ENCODE measurements around the gene IL10RA.

Gene IL10RA

DNA sequence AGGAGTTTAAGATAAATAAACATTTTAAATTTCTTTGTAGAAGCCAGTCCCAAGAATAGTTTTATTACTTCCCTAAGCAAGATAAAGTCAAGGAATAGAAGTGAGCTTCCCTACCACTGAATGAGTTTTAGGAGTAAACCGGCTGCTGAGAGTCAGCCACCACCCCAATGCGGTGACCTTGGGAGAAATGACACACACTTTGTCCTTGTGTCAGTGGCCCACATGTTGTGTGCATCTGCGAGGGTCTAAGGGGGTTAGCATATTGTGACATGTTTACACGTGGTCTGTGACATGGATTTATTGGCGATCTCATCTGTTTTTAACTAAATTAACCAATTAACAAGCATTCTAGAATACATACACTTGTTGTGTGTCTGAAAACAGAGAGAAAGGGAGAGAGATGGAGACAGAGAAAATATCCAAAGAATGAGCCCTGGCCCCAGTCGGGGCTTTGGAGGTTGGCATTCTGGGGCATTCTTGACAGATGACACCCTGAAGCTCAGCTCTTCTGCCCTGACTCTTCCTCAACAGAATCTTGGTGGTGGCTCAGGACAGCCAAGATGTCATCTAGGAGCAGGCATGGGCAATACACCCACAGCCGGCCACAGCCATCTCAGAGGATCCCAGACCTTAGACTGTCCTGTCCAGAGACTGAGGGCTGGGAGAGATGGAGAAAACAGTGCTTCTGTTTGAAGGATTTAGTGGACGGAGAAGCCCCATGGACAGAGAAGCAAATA, 60.9 kb downstream of the IL10RA start:
- TF ChIP-seq TAF1 (IDR thresholded peaks at IDR 0.05; ENCODE audit: borderline replicate concordance, low read depth, low read length), result no peak
- no peak for TF ChIP-seq POLR2AphosphoS5 (IDR thresholded peaks at IDR 0.05; ENCODE audit: low read depth, low read length)
- FAIRE-seq, result peak; percentile 86
- DNase-seq (ENCODE audit: insufficient read length), result no peak

DNA sequence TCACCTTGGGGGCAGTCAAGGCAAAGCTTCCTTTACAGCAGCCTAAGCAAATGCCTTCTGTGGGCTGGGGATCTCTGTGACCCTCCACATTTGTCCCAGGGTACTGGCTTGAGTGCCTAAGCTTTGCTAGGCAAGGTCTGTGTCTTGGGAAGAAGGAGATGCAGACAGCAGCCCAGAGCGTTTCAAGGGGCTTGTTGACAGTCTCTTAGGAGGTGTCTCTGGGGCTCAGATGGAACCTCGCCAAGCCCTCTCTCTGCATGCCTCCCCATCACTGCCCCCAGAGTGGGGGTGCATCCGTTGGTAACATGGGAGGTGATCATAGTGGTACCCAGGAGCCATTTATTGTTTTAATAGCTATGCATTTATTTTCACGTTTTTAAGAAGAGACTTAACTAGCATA, 61.6 kb downstream of the IL10RA start:
- DNase-seq (ENCODE audit: insufficient read length) (no peak), FAIRE-seq (no peak)
- TF ChIP-seq TAF1 (IDR thresholded peaks at IDR 0.05; ENCODE audit: borderline replicate concordance, low read depth, low read length), result no peak
- TF ChIP-seq POLR2AphosphoS5 (IDR thresholded peaks at IDR 0.05; ENCODE audit: low read depth, low read length), result no peak
- no peak for TF ChIP-seq POLR2A (IDR thresholded peaks at IDR 0.05; ENCODE audit: low read depth, low read length)

DNA sequence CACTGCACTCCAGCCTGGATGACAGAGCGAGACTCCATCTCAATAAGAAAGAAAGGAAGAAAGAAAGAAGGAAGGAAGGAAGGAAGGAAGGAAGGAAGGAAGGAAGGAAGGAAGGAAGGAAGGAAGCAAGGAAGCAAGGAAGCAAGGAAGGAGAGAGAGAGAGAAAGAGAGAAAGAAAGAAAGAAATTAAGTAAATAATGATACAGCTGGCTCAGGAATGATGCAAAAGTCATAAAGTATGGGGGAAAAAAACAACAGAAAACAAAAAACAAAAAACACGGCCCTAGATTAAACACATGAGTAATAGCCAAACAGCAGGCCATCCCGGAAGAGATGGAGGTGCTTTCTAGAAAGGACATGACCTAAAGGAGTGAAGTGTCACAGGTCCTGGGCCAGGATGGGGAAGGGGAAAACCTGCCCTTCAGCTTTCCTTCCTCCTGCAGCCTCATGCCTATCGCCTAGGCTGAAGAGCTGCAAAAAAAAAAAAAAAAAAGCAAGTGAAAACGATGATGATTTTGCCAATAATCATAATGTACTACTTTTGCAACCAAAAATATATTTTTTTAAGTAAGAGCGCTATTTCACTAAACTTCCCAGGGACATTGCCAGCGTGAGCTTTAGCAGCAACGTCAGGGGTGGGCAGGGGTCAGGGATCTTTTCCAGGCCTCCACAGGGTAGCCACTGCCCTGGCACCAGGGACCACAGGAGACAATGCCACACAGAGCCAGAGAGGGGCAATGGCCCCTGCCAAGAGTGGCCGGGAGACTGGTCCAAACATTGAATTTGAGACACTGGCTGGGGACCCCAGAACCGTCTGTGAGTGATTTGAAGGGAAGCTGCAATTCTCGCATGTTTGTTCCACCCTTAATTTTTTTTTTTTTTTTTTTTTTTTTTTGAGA, 62.5 kb downstream of the IL10RA start:
- DNase-seq (ENCODE audit: insufficient read length) (no peak), FAIRE-seq (peak; percentile 51)
- TF ChIP-seq POLR2A (IDR thresholded peaks at IDR 0.05; ENCODE audit: low read depth, low read length) (no peak), POLR2AphosphoS5 (IDR thresholded peaks at IDR 0.05; ENCODE audit: low read depth, low read length) (no peak), TAF1 (IDR thresholded peaks at IDR 0.05; ENCODE audit: borderline replicate concordance, low read depth, low read length) (no peak)

DNA sequence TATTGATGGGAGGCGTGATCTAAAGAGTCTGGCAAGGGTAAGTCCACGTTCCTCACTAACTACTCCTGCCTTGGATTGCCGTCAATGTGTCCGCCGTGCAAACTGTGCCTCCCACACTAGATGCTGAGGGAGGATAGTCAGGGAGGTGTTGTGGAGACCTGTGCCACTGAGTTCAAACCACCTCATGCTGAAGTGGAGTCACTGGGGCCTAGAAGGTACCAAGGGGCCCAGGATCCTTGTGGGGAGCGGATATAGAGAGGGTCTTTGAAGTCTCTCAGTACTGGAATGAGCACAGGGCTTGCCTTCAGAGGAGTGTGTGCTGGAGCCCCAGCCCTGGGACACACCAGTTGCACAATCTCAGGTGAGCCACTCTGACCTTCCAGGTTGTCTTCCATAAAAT, 63.6 kb downstream of the IL10RA start:
- DNase-seq (ENCODE audit: insufficient read length), result no peak
- TF ChIP-seq POLR2AphosphoS5 (IDR thresholded peaks at IDR 0.05; ENCODE audit: low read depth, low read length) (no peak), TAF1 (IDR thresholded peaks at IDR 0.05; ENCODE audit: borderline replicate concordance, low read depth, low read length) (no peak), POLR2A (IDR thresholded peaks at IDR 0.05; ENCODE audit: low read depth, low read length) (no peak)
- FAIRE-seq, result no peak

DNA sequence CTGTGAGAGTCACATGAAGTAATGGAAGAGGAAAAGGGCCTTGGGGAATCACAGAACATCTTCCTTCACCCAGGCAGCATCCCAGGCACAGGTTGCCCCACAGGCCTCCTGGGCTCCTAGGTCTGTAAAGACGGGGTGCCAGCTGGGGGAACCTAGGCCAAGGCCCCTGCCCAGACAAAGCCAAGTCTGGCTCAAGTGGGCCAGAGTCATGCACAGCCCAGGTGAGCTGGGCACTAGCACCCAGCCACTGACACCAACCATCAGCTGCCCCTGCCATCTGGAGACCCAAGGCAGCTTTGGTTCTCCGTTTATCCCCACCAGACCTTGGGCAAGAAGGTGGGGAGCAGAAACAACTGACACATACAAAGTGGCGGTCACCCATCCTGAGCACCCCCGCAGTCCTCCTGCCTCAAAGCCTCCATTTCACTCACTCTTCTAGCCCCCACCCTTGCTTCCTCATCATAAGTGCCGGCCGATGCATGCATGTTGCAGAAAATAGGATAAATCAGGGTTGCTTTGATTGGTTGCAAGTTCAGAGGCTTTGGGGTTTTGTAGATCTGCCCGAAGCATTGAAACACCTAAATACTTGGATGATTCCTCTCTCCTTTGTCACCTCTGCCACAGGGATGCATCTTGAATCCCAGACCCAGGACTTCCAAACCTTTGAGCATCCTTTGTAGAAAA, 64.2 kb downstream of the IL10RA start:
- TF ChIP-seq POLR2AphosphoS5 (IDR thresholded peaks at IDR 0.05; ENCODE audit: low read depth, low read length) (no peak), TAF1 (IDR thresholded peaks at IDR 0.05; ENCODE audit: borderline replicate concordance, low read depth, low read length) (no peak), POLR2A (IDR thresholded peaks at IDR 0.05; ENCODE audit: low read depth, low read length) (no peak)
- FAIRE-seq (no peak), DNase-seq (ENCODE audit: insufficient read length) (no peak)
